COR-L47 (cell line): ENCODE measurements around the gene TENM4.
"Not testable (repeated sequence)": the region's sequence is repeated elsewhere in the genome, so short reads cannot be mapped to it uniquely, and the experiment has no call there.

Experiments
- DNase-seq: peaks from one replicate; lab custom pipeline; 2025; lab: John Stamatoyannopoulos, UW

TENM4 gene

GRCh38 chr11:78893996-78894395 is 546.8 kb downstream of the TENM4 start:
- no peak for DNase-seq

DNA sequence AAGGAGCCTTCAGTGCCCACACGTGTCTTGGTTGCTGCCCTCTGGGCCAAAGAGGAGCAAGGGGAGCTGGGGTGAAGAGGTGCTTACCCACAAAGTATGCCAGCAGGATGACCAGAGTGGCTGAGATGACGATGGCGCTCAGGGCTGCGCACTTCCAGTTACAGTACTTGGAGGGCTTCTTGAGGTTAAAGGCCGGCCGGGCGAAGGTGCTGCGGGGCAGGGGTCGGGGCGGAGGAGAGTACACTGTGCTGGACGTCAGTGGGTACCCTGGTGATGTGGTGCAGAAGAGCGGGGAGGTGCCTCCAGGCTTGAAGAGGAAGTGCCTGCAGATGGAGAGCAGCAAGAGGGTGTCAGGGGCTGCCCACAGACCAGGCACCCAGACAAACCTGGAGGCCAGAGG is 551.1 kb downstream of the TENM4 start:
- DNase-seq: no peak

GRCh38 chr11:78886616-78887015 is 554.2 kb downstream of the TENM4 start:
- DNase-seq: no peak

DNA sequence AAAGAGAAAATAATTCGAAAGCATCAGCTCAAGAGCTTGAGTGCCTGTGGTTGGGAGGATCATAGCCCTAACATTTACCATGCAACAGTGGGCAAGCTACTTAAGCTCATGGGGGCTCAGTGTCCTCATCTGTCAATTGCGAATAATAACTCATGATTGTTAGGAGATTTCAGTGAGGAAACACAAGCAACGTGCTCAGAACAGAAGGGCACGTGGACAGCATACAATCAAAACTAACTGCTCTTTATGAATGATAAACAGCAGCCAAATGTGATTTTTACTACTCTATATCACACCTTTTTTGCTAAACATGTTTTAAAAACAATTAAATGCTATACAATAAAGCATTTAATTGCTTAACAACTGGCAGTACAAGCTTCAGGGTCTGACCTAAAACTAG is 556.1 kb downstream of the TENM4 start:
- no peak for DNase-seq

- DNase-seq: no peak
Measured at GRCh38 chr11:78883506-78883905, 557.3 kb downstream of the TENM4 start.

- DNase-seq: not testable (repeated sequence)
Measured at GRCh38 chr11:78879094-78879980, 561.5 kb downstream of the TENM4 start.

DNA sequence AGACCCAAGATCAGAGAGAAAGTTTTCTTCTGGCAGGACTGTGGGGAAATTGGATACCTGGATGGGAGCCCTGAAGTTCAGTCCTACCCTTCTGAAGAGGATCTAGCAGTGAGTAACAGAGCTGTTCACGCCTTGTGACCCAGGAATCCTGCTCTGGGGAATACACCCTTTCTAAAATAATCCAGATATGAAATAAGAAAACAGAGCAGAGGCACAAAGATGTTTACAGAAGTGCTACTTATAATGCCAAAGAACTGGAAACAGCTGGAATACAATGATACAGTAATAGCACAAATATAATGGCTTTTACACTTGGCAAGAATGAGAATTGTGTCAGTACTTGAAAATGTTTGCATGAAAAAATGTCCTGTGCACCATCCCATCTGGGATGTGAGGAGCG is 562.2 kb downstream of the TENM4 start:
- no peak for DNase-seq

DNA sequence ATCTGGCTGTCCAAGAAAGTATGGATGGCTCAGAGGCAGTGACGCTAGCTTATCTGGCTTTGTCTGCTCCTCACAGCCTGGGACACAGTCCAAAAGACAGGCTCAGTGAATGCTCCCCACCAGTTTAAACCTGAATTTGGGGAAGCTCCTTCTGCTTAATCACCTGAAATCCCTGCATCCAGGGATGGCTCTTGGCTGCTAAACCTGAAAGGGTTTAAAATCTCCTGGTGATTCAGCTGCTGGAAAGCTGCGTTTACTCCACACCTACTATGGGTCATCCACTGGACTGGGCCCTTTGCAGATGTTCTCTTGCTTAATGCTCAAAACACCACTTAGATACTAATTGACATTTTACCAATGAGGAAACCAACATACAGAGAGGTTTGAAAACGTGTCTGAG is 564.2 kb downstream of the TENM4 start:
- DNase-seq: no peak

- no peak for DNase-seq
Measured at GRCh38 chr11:78870655-78871054, 570.2 kb downstream of the TENM4 start.

- no peak for DNase-seq
Measured at GRCh38 chr11:78869293-78869692, 571.5 kb downstream of the TENM4 start.

DNA sequence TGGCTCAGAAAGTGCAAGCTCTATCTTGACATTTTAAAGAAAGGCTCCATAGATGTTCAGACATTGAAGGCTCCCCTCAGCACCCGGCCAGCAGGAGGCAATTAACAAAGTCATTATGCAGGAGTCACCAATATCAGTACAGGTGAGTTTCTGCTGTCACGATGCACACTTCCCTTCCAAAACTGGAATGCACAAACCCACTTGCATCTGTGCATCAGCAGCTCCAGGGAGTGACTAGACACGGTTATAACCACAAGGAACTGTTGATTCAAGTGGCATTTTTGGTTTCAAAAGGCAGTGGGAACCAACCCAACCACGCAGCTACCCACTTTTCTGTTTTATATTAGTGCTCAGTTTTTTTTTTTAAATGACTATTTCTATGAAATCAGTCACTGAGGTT is 572.3 kb downstream of the TENM4 start:
- no peak for DNase-seq

DNA sequence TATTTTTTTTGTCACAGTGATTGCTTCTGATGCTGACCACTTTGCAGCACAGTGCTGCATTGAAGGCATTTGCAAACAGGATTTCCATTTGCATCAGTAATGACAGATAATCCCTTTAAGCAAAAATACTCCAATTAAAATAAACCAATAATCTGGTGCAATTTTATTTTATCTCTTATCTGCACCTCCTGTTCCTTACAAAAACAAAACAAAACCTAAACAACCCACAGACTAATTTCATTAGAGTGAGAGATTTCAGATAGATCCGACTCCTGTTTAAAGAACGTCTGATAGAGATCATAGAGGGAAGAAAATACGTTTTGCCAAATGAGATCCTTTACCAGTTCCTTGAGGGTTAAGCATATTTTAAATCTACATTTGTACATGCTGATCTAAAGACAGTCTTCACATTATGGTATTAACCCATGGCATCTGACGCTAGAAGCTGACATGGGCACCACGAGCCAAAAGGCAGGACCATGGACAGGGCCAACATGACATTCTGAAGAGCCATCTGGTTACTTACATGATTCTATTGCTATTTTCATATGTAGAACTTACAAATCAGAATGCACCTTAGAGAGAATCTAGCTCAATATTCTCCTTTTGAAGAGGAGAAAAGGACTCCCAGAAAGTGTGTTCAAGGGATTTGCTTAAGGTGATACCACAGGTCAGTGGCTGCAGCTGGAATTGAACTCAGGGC is 580.0 kb downstream of the TENM4 start:
- DNase-seq: no peak

DNA sequence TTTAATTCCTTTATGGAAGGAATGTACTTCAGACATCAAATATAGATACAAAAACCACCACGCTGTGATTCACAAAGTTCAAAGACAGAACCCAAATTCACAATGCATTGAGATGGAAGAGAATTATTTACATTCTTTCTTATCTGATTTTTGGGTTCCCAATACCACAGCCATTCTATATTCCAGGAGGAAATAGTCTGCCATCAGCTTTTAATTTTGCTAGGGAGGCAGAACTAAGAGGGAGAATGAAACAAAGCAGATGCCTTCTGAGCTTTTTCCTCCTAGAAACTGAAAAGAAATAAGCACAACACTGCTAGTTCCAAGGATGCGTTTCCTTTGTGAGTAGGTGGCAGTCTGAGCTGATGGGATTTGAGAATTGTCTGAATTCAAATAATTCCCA is 583.1 kb downstream of the TENM4 start:
- DNase-seq: no peak

DNA sequence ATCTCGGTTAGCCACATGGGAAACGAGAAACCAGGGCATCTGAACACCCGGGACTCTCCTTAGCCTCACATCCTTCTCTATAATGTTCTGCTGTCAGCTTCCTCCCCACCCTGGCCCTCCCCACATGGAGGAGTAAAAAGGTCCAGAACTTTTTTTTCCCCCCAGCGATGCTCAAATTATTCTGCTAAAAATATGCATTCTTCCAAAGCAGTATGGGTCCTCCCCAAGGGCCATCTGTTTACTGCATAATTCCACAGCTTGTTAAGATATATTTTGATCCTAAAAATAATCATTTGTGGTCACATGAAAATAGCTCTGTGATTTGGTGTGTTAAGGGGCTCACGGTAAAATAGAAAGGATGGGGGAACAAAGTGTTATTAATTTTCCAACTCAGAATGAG is 584.6 kb downstream of the TENM4 start:
- DNase-seq: no peak

GRCh38 chr11:78855116-78855515 is 585.7 kb downstream of the TENM4 start:
- DNase-seq: no peak

DNA sequence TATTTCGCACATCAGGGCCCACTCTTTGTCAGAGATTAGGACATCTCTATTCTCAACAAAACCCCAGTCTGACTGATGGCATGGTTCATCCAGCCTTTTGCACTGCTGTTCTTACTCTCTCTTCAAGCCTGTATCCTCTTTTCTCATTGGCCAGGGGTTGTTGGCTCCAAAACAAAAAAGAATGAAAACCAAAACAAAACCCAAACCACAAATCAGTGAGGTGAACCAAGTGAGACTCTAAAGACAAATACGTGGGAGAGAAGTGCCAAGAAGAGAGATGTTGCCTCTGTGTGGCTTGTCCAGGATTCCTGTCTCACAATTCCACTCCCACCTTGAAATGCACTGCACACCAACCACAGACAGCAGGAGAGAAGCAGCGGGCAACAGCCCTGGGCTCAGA is 587.3 kb downstream of the TENM4 start:
- DNase-seq: no peak

DNA sequence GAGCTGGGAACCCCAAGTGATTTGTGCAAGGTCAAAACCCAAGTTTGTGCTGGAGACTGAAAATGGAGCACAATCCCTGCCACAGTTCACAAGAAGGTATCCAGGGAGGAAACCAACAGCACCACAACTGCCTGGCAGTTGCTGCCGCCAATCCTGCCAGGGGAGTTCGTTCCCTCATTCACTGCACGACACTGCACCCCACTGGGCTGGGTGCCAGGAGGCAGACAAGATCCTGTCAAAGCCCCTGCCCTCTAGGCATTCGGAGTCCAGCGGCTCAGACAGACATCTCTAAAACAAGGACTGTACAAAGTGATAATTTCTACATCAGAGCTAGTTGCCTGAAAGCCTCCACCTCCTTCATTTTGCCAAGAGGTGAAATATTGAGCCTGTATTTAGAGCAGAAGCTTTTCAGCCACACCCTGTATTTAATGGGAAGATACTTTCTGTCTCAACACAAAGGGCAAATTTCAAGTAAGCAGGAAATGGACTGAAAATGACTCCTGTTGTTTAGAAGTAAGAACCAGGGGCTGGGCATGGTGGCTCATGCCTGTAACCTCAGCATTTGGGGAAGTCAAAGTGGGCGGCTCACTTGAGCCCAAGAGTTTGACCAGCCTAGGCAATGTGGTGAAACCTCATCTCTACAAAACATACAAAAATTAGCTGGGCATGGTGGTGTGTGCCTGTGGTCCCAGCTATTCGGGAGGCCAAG is 588.8 kb downstream of the TENM4 start:
- DNase-seq: peak; percentile 35

DNA sequence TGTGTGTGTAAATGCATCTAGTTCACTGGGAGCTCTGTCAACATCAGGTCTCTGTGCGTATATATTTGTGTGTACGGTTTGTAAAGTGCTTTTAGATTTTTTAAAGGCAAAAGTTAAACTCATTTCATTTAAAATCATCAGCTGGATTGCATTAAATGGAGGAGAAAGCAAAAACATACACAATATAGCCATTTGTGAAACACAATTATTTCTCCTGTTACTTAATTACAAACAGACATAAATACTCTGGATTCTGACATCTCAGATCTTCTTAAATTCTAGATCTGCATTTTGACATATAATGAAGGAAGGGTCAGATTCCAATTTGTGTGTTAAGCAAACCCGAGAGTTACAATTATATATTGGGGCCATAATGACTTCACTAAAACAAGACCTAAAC is 590.8 kb downstream of the TENM4 start:
- DNase-seq: no peak

DNA sequence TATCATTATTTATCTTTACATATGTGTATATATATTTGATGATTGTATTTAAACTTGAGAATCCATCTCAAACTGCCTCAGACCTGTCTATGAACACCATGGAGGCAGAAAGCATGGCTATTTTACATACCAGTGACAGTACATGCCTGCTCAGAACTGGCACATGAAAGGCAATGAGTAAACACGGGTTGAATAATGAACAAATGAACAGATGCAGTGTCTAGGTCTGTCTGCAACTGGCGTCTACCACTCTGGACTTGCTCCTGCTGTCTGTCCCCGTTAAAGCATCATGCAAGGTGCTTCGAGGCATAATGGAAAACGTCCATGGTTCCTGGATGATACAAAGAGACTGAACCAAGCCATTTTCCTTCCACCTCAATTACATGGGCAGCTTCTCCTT is 594.6 kb downstream of the TENM4 start:
- DNase-seq: no peak

- no peak for DNase-seq
Measured at GRCh38 chr11:78845496-78845895, 595.3 kb downstream of the TENM4 start.

DNA sequence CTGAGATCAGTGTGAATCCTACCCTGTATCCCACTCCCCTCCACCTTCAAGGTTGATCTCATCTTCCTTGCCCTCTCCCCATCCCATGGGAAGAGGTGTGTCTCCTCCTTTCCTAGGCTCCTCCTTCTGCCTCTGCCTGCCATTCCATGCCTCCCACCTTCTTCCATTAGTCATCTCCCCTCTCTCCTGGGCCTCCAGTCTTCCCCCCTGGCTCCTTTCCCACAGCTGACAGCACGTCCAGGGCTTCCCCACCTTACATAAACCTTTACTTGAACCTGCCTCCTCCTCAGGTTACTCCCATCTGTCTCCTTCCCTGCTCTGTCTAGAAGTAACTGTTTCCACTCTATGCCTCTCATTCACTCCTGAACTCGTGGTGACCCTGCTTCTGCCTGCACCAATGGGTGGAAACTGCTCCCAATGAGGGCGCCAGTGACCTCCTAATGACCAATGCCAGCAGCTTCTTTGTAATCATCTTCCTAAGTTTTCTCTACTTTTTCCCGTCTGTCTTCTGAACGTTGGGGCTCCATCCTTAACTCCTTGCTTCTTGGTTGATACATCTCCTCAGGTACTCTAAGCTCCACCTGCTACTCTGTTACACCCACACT is 599.3 kb downstream of the TENM4 start:
- DNase-seq: no peak

- no peak for DNase-seq
Measured at GRCh38 chr11:78840623-78841022, 600.2 kb downstream of the TENM4 start.
